H9 (cell line): ENCODE data around the gene MYO1D. TPM values are rescaled to one million over a fixed set of nuclear protein-coding genes. Genes with fewer than 3 reads are reported as not detected.

Experiments
- DNase-seq: peaks from one replicate; pipeline ENCODE4 v3.0.0-alpha.2; 2017
- H2AFZ ChIP-seq: one replicate; pipeline ENCODE4 v1.6.1; 2013; ENCODE audit warnings: mild to moderate bottlenecking, low read length, control low read depth, moderate library complexity
- H2AK5ac ChIP-seq: 2 replicates; pipeline ENCODE4 v1.6.1; 2013; ENCODE audit warnings: low read length, control low read depth, mixed read lengths; ENCODE audit not compliant: insufficient read length
- H2BK120ac ChIP-seq: one replicate; pipeline ENCODE4 v1.6.1; 2013; ENCODE audit warnings: low read depth, mild to moderate bottlenecking, low read length, control low read depth, inconsistent platforms; ENCODE audit not compliant: poor library complexity, severe bottlenecking
- H2BK12ac ChIP-seq: 2 replicates; pipeline ENCODE4 v1.6.1; 2013; ENCODE audit warnings: low read length, control low read depth, mixed read lengths, low read depth; ENCODE audit not compliant: insufficient read length
- H2BK15ac ChIP-seq: 2 replicates; pipeline ENCODE4 v1.6.1; 2013; ENCODE audit warnings: low read depth, low read length, control low read depth
- H2BK20ac ChIP-seq: one replicate; pipeline ENCODE4 v1.6.1; 2013; ENCODE audit warnings: low read depth, mild to moderate bottlenecking, low read length, control low read depth, inconsistent platforms; ENCODE audit not compliant: poor library complexity, severe bottlenecking
- H2BK5ac ChIP-seq: 2 replicates; pipeline ENCODE4 v1.6.1; 2013; ENCODE audit warnings: low read length, control low read depth, mixed read lengths; ENCODE audit not compliant: insufficient read length
- H3K14ac ChIP-seq: 2 replicates; pipeline ENCODE4 v1.6.1; 2013; ENCODE audit warnings: low read length, control low read depth; ENCODE audit not compliant: insufficient read depth
- H3K18ac ChIP-seq: 2 replicates; pipeline ENCODE4 v1.6.1; 2013; ENCODE audit warnings: low read depth, mild to moderate bottlenecking, mixed read lengths, low read length, control low read depth; ENCODE audit not compliant: insufficient read length
- H3K23ac ChIP-seq: 2 replicates; pipeline ENCODE4 v1.6.1; 2013; ENCODE audit warnings: low read length, control low read depth, mixed read lengths, low read depth; ENCODE audit not compliant: insufficient read length
- H3K23me2 ChIP-seq: 2 replicates; pipeline ENCODE4 v1.6.1; 2013; ENCODE audit warnings: low read depth, mild to moderate bottlenecking, mixed read lengths, low read length, control low read depth; ENCODE audit not compliant: insufficient read length, poor library complexity, severe bottlenecking
- H3K27ac ChIP-seq: 2 replicates; pipeline ENCODE4 v1.5.1; 2013; ENCODE audit warnings: low read length, control low read depth, mixed read lengths, low read depth; ENCODE audit not compliant: insufficient read length
- H3K27me3 ChIP-seq: 2 replicates; pipeline ENCODE4 v1.6.1; 2013; ENCODE audit warnings: low read length, control low read depth, inconsistent platforms; ENCODE audit not compliant: insufficient read depth
- H3K4ac ChIP-seq: 2 replicates; pipeline ENCODE4 v1.6.1; 2013; ENCODE audit warnings: low read depth, mild to moderate bottlenecking, control low read depth, inconsistent platforms, low read length, moderate library complexity
- H3K4me1 ChIP-seq: 2 replicates; pipeline ENCODE4 v1.6.1; 2013; ENCODE audit warnings: low read length, control low read depth, inconsistent platforms; ENCODE audit not compliant: insufficient read depth
- H3K4me2 ChIP-seq: 2 replicates; pipeline ENCODE4 v1.6.1; 2013; ENCODE audit warnings: low read length, control low read depth, mixed read lengths; ENCODE audit not compliant: insufficient read length, insufficient read depth
- H3K56ac ChIP-seq: 2 replicates; pipeline ENCODE4 v1.6.1; 2013; ENCODE audit warnings: low read depth, mild to moderate bottlenecking, mixed read lengths, low read length, control low read depth; ENCODE audit not compliant: insufficient read length
- H3K79me1 ChIP-seq: 2 replicates; pipeline ENCODE4 v1.6.1; 2013; ENCODE audit warnings: low read depth, mild to moderate bottlenecking, moderate library complexity, low read length, control low read depth, inconsistent platforms; ENCODE audit not compliant: insufficient read depth, poor library complexity, severe bottlenecking
- H3K79me2 ChIP-seq: 2 replicates; pipeline ENCODE4 v1.6.1; 2013; ENCODE audit warnings: low read length, control low read depth, inconsistent platforms; ENCODE audit not compliant: insufficient read depth
- H3K9ac ChIP-seq: 2 replicates; pipeline ENCODE4 v1.6.1; 2013; ENCODE audit warnings: low read length, control low read depth, mixed read lengths; ENCODE audit not compliant: insufficient read length; ENCODE audit errors: extremely low read depth
- H3K9me3 ChIP-seq: one replicate; pipeline ENCODE4 v1.6.1; 2013; ENCODE audit warnings: low read depth, low read length, inconsistent platforms; ENCODE audit not compliant: control insufficient read depth
- H3T11ph ChIP-seq: one replicate; pipeline ENCODE4 v1.6.1; 2013; ENCODE audit warnings: mild to moderate bottlenecking, low read length, control low read depth, inconsistent platforms
- H4K20me1 ChIP-seq: one replicate; pipeline ENCODE4 v1.6.1; 2013; ENCODE audit not compliant: control insufficient read depth, insufficient read length, insufficient read depth
- H4K5ac ChIP-seq: 2 replicates; pipeline ENCODE4 v1.6.1; 2013; ENCODE audit warnings: low read depth, mild to moderate bottlenecking, mixed read lengths, low read length, control low read depth; ENCODE audit not compliant: insufficient read length
- H4K8ac ChIP-seq: replicated peaks from 2 replicates; pipeline ENCODE4 v1.6.1; 2013; ENCODE audit warnings: low read length, control low read depth, mixed read lengths, low read depth; ENCODE audit not compliant: insufficient read length
- H4K91ac ChIP-seq: 2 replicates; pipeline ENCODE4 v1.6.1; 2013; ENCODE audit warnings: low read depth, mild to moderate bottlenecking, moderate library complexity, mixed read lengths, low read length, control low read depth; ENCODE audit not compliant: insufficient read length
- H3K27ac Mint-ChIP-seq, 3 experiments: 2 replicates in 2 of 3; 3 replicates in 1 of 3; pipeline ENCODE4 v1.8.0; 2020 to 2021; ENCODE audit warnings: mixed read lengths in 3 of 3, mild to moderate bottlenecking in 1 of 3, moderate library complexity in 1 of 3
- H3K27me3 Mint-ChIP-seq: 2 replicates; pipeline ENCODE4 v1.8.0; 2021; ENCODE audit warnings: low read depth, mild to moderate bottlenecking, moderate library complexity, mixed read lengths
- H3K36me3 Mint-ChIP-seq, 3 experiments: 2 replicates in 2 of 3; 3 replicates in 1 of 3; pipeline ENCODE4 v1.8.0; 2020 to 2021; ENCODE audit warnings: low read depth in 3 of 3, mixed read lengths in 3 of 3; ENCODE audit not compliant: insufficient read depth in 1 of 3
- H3K4me1 Mint-ChIP-seq, 2 experiments: 2 replicates each; pipeline ENCODE4 v1.8.0; 2020; ENCODE audit warnings: mixed read lengths in 2 of 2
- H3K4me3 Mint-ChIP-seq, 2 experiments: 2 replicates in 1 of 2; 3 replicates in 1 of 2; pipeline ENCODE4 v1.8.0; 2020 to 2021; ENCODE audit warnings: mild to moderate bottlenecking in 2 of 2, mixed read lengths in 2 of 2, moderate library complexity in 1 of 2
- H3K9me3 Mint-ChIP-seq, 2 experiments: 2 replicates in 1 of 2; 3 replicates in 1 of 2; pipeline ENCODE4 v1.8.0; 2020; ENCODE audit warnings: mild to moderate bottlenecking in 2 of 2, mixed read lengths in 2 of 2, moderate library complexity in 1 of 2
- CTCF ChIP-seq: fragments of 200-600 bp; sonication (generic); conservative IDR thresholded peaks from 3 replicates; pipeline ENCODE4 v1.8.0; 2021; ENCODE audit warnings: antibody characterized with exemption, mild to moderate bottlenecking
- WGBS: extraction: QIAGEN DNeasy Blood & Tissue Kit; methylation state at CpG from one replicate; pipeline ENCODE4 v1.1.7; 2013; ENCODE audit warnings: missing lambda C conversion rate, low lambda C conversion rate, mixed read lengths; ENCODE audit not compliant: insufficient read length; ENCODE audit errors: extremely low coverage; 5-methylcytosine and 5-hydroxymethylcytosine counted together
- total RNA-seq: library from RNA; stranded (reverse); gene quantifications from 2 replicates; pipeline ENCODE4 v1.2.1, GENCODE V29; 2021

Gene MYO1D
- total RNA-seq, 1 experiment from 2014 or later, result 19.0 TPM

- Histone ChIP-seq H3K14ac (no peak overlapping the region), H2AFZ (no peak overlapping the region), H3K23ac (no peak overlapping the region), H3K27ac (no peak overlapping the region), H2BK15ac (no peak overlapping the region), H3K23me2 (no peaks in the 10 kb centered on the region), H3K4me1 (no peaks in the 10 kb centered on the region), H3K4ac (no peak overlapping the region), H4K91ac (no peak overlapping the region), H3K9ac (no peak overlapping the region), H4K20me1 (no peaks in the 10 kb centered on the region), H3K56ac (no peak overlapping the region), H2BK20ac (no peak overlapping the region), H3T11ph (no peak overlapping the region), H3K4me2 (no peak overlapping the region), H2BK5ac (no peak overlapping the region), H2BK12ac (no peak overlapping the region), H3K79me2 (no peaks in the 10 kb centered on the region), H3K9me3 (no peaks in the 10 kb centered on the region), H4K5ac (no peak overlapping the region), H2BK120ac (peak overlapping the region; percentile 19), H3K18ac (no peak overlapping the region), H3K79me1 (no peaks in the 10 kb centered on the region), H2AK5ac (no peak overlapping the region), H3K27me3 (no peaks in the 10 kb centered on the region), H4K8ac (no peak overlapping the region)
- peaks cover 12% of the 10 kb centered on the region in 2 experiments for H3K9me3 Mint-ChIP-seq
- H3K27ac Mint-ChIP-seq, result peak overlapping the region in 2 of 3 experiments; percentile 93 to 96; a peak in 5 of 7 replicates
- peaks cover 11 to 15% of the 10 kb centered on the region in 2 experiments for H3K4me1 Mint-ChIP-seq
- peaks cover 2 to 13% (median 7%) of the 10 kb centered on the region in 3 experiments; a peak in 5 of 7 replicates for H3K36me3 Mint-ChIP-seq
- no peak for TF ChIP-seq CTCF
- H3K27me3 Mint-ChIP-seq, result no peaks in the 10 kb centered on the region
- no CpG with 5 or more reads among the region's 16 CpGs for WGBS
- peak overlapping the region; percentile 58 to 59 for H3K4me3 Mint-ChIP-seq
- DNase-seq, result no peak
These were observed 192.6 kb downstream of the MYO1D start for GRCh38 chr17:32684087-32684958.
